ENCODE data around the gene PACS2. TPM values are rescaled to one million over a fixed set of nuclear protein-coding genes. Genes with fewer than 3 reads are reported as not detected.

PACS2 gene
- total and polyA plus RNA-seq, 2 experiments from 2014 or later: 41.1 to 54.5 TPM

GRCh38 chr14:105376521-105377440 is 62.2 kb downstream of the PACS2 start:
- Histone ChIP-seq H3K4me3 (no peak overlapping the region), H2AFZ (no peak overlapping the region), H3K9me2 (replicated peaks; ENCODE audit: insufficient read depth) (no peaks in the 10 kb centered on the region), H3K36me3 (replicated peaks; ENCODE audit: insufficient read depth, low read depth) (no peaks in the 10 kb centered on the region), H3K27me3 (no peaks in the 10 kb centered on the region), H3K79me2 (no peaks in the 10 kb centered on the region), H3K4me1 (ENCODE audit: insufficient read depth) (no peaks in the 10 kb centered on the region), H3K27ac (no peak overlapping the region), H3K9me3 (ENCODE audit: low read depth) (no peaks in the 10 kb centered on the region), H4K20me1 (ENCODE audit: insufficient read depth, poor library complexity, severe bottlenecking) (no peaks in the 10 kb centered on the region), H3K4me2 (no peak overlapping the region)
- TF ChIP-seq EZH2 (IDR thresholded peaks at IDR 0.05; ENCODE audit: borderline replicate concordance): no peak
- WGBS (ENCODE audit: low lambda C conversion rate, missing lambda C conversion rate): 93% methylated on average over 34 of the region's 34 CpGs
- DNase-seq (ENCODE audit: low spot score): no peak

GRCh38 chr14:105377555-105378182 is 63.1 kb downstream of the PACS2 start:
- no peaks in the 10 kb centered on the region for H3K9me2 ChIP-seq (replicated peaks; ENCODE audit: insufficient read depth)
- WGBS (ENCODE audit: low lambda C conversion rate, missing lambda C conversion rate): 88% methylated on average over 23 of the region's 23 CpGs
- no peaks in the 10 kb centered on the region for H3K4me1 ChIP-seq (ENCODE audit: insufficient read depth)
- H3K9me3 ChIP-seq (ENCODE audit: low read depth): no peaks in the 10 kb centered on the region
- no peak overlapping the region for H2AFZ ChIP-seq
- no peak overlapping the region for H3K4me2 ChIP-seq
- no peaks in the 10 kb centered on the region for H3K27me3 ChIP-seq
- TF ChIP-seq EZH2phosphoT487 (IDR thresholded peaks at IDR 0.05; ENCODE audit: low read depth, severe bottlenecking, unreplicated experiment) (no peak), CTCF (IDR thresholded peaks at IDR 0.05; ENCODE audit: poor library complexity) (no peak), EZH2 (IDR thresholded peaks at IDR 0.05; ENCODE audit: borderline replicate concordance) (no peak)
- H3K4me3 ChIP-seq: no peak overlapping the region
- no peaks in the 10 kb centered on the region for H3K36me3 ChIP-seq (replicated peaks; ENCODE audit: insufficient read depth, low read depth)
- DNase-seq (ENCODE audit: low spot score): no peak
- H3K27ac ChIP-seq: no peak overlapping the region
- H3K79me2 ChIP-seq: no peaks in the 10 kb centered on the region
- H4K20me1 ChIP-seq (ENCODE audit: insufficient read depth, poor library complexity, severe bottlenecking): no peaks in the 10 kb centered on the region

GRCh38 chr14:105378199-105378598 is 63.7 kb downstream of the PACS2 start:
- DNase-seq (ENCODE audit: low spot score): no peak
- H3K4me2 ChIP-seq: no peak overlapping the region
- H3K79me2 ChIP-seq: no peaks in the 10 kb centered on the region
- WGBS (ENCODE audit: low lambda C conversion rate, missing lambda C conversion rate): 77% methylated on average over 11 of the region's 11 CpGs
- no peak overlapping the region for H2AFZ ChIP-seq
- no peaks in the 10 kb centered on the region for H4K20me1 ChIP-seq (ENCODE audit: insufficient read depth, poor library complexity, severe bottlenecking)
- H3K9me2 ChIP-seq (replicated peaks; ENCODE audit: insufficient read depth): no peaks in the 10 kb centered on the region
- no peaks in the 10 kb centered on the region for H3K4me1 ChIP-seq (ENCODE audit: insufficient read depth)
- no peak overlapping the region for H3K4me3 ChIP-seq
- H3K36me3 ChIP-seq (replicated peaks; ENCODE audit: insufficient read depth, low read depth): no peaks in the 10 kb centered on the region
- H3K9me3 ChIP-seq (ENCODE audit: low read depth): no peaks in the 10 kb centered on the region
- TF ChIP-seq CTCF (IDR thresholded peaks at IDR 0.05; ENCODE audit: poor library complexity) (no peak), EZH2phosphoT487 (IDR thresholded peaks at IDR 0.05; ENCODE audit: low read depth, severe bottlenecking, unreplicated experiment) (no peak), EZH2 (IDR thresholded peaks at IDR 0.05; ENCODE audit: borderline replicate concordance) (no peak)
- no peak overlapping the region for H3K27ac ChIP-seq
- no peaks in the 10 kb centered on the region for H3K27me3 ChIP-seq
